ENCODE results near the gene CEACAM1. TPM values are rescaled to one million over a fixed set of nuclear protein-coding genes. Genes with fewer than 3 reads are reported as not detected.

Gene CEACAM1
- total RNA-seq, 3 donors from 2014 or later = 0.64 to 33.4 (median 12.3) TPM

DNA sequence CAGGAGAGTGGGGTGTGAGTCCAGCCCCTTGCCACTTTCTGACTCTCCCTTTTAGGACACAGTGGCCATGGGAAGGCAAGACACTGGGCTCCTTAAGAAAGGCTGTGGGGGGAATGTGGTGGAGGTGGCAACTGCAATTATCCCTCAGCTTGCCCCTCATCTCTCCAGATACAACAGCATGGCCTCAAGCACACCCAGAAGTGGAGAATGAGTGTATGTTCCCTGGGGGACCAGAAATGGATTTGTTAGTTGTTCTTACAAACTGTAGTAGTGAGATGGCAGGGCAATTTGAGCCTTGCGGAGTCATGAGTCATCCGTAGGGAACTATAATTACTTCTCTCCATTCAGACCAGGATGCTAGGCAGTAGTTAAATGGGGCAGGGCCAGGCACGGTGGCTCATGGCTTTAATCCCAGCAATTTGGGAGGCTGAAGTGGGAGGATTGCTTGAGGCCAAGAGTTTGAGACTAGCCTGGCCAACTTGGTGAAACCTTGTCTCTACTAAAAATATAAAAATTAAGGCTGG, 59.9 kb downstream of the CEACAM1 start:
- Histone ChIP-seq H3K9me3 (no peaks in the 10 kb centered on the region), H3K27ac (no peak overlapping the region), H3K4me3 (no peak overlapping the region), H3K27me3 (no peaks in the 10 kb centered on the region), H3K4me1 (no peaks in the 10 kb centered on the region), H3K36me3 (no peaks in the 10 kb centered on the region)
- TF ChIP-seq POLR2A (IDR thresholded peaks at IDR 0.05) = no peak
- no peak for DNase-seq (ENCODE audit: low spot score in 2 of 2)
- intact Hi-C loops (cut with DNase I; ENCODE audit: low total_unique reads) = no loop called here

DNA sequence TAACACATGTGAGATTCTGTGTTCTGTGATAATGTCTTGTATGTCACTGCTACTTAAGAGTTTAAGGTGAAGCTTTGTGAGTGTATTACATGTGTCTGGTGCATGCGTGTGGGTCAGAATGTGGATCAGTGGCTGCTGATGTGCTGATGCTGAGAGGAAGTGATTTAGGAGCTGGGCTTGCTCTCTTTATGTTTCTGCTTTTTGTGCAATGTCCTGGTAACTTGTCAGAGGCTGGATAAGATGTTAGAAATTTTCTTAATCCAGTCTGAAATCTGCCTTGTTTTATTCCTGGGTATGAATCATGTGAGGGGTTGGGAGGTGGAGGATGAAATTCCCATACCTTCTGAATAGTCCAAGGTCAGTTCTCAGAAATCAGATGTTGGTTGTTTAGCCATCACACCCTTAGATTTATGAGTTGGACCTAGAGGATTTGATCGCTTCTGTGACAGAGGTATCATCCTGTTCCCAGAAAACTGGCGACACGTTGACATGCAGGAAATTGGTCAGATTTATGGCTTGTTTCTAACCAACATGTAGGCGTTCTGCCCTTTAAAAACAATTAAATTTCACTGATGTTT, 61.0 kb downstream of the CEACAM1 start:
- H3K4me3 ChIP-seq = no peak overlapping the region
- TF ChIP-seq POLR2A (IDR thresholded peaks at IDR 0.05) (no peak), POLR2AphosphoS5 (IDR thresholded peaks at IDR 0.05) (no peak)
- TF ChIP-seq, protein P1, sequence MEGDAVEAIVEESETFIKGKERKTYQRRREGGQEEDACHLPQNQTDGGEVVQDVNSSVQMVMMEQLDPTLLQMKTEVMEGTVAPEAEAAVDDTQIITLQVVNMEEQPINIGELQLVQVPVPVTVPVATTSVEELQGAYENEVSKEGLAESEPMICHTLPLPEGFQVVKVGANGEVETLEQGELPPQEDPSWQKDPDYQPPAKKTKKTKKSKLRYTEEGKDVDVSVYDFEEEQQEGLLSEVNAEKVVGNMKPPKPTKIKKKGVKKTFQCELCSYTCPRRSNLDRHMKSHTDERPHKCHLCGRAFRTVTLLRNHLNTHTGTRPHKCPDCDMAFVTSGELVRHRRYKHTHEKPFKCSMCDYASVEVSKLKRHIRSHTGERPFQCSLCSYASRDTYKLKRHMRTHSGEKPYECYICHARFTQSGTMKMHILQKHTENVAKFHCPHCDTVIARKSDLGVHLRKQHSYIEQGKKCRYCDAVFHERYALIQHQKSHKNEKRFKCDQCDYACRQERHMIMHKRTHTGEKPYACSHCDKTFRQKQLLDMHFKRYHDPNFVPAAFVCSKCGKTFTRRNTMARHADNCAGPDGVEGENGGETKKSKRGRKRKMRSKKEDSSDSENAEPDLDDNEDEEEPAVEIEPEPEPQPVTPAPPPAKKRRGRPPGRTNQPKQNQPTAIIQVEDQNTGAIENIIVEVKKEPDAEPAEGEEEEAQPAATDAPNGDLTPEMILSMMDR (IDR thresholded peaks at IDR 0.05) = no peak
- no peaks in the 10 kb centered on the region for H3K27me3 ChIP-seq
- H3K36me3 ChIP-seq = no peaks in the 10 kb centered on the region
- H3K27ac ChIP-seq = peak overlapping the region in 1 of 2 donors; percentile 4
- intact Hi-C loops (cut with DNase I; ENCODE audit: low total_unique reads) = no loop called here
- no peaks in the 10 kb centered on the region for H3K4me1 ChIP-seq
- DNase-seq (ENCODE audit: low spot score in 2 of 2) = no peak
- no peaks in the 10 kb centered on the region for H3K9me3 ChIP-seq

DNA sequence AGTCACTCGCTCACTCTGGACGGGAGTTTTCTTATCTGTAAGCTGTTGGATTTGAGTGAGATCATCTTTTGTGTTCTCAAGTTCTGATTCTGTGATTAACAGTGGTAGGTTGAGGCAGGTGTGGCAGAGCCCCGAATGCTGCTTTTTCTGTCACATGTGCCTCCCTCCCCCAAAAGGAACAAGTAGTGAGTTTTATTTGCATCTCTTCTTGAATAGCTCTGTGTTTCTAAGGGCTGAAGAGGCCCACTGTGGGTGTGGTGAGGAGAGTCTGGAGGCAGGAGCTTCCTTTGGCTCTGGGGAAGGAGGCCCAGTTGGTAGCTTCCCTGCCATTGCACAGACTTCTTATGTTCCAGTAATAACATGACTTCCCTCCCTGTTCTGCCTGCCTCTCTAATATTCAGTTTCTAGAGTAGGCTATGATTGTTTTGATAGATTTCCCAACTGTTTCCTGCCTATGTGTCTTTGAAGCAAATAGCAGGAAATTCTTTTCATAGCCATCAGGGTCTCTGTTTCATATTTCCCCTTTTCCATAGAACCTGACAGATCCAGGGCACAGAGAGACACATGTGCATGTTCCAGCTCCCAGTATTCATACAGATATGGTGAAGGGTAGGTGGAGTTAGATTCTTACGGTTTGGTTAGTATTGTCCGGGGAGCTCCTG, 61.6 kb downstream of the CEACAM1 start:
- DNase-seq (ENCODE audit: low spot score in 2 of 2) = no peak
- intact Hi-C loops (cut with DNase I; ENCODE audit: low total_unique reads) = no loop called here
- no peaks in the 10 kb centered on the region for H3K9me3 ChIP-seq
- no peak for TF ChIP-seq POLR2A (IDR thresholded peaks at IDR 0.05)
- TF ChIP-seq, protein P1 (IDR thresholded peaks at IDR 0.05) = no peak
- H3K27ac ChIP-seq = peak overlapping the region in 1 of 2 donors; percentile 14
- no peaks in the 10 kb centered on the region for H3K36me3 ChIP-seq
- H3K4me1 ChIP-seq = no peaks in the 10 kb centered on the region
- no peaks in the 10 kb centered on the region for H3K27me3 ChIP-seq
- H3K4me3 ChIP-seq = no peak overlapping the region

DNA sequence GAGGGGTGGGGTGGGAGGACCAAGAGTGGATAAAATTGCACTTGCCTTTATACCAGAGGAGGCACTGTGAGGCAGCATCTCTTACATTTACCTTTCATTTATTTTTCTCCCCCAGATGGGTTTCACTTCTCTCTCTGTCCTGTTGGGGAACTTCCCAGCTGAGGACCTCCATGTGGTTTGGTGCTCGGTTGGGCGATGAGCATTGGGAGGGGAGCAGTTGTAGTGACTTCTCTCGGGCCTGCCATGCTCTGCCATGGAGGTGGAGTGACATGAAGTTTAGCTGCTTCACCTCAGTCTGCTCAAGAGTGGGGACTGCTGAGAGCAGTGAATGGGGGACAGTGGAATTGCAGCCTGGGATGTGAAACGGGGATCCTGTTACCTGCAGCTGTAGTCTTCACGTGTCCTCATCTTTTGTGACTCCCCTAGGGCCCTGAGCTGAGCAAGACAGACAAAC, 62.4 kb downstream of the CEACAM1 start:
- no peaks in the 10 kb centered on the region for H3K9me3 ChIP-seq
- intact Hi-C loops (cut with DNase I; ENCODE audit: low total_unique reads) = no loop called here
- no peaks in the 10 kb centered on the region for H3K36me3 ChIP-seq
- DNase-seq (ENCODE audit: low spot score in 2 of 2) = no peak
- no peaks in the 10 kb centered on the region for H3K27me3 ChIP-seq
- H3K4me1 ChIP-seq = no peaks in the 10 kb centered on the region
- peak overlapping the region in 1 of 2 donors; percentile 14 for H3K27ac ChIP-seq
- TF ChIP-seq POLR2A (IDR thresholded peaks at IDR 0.05) (no peak), POLR2AphosphoS5 (IDR thresholded peaks at IDR 0.05) (no peak)
- TF ChIP-seq, protein P1 (IDR thresholded peaks at IDR 0.05) = no peak
- no peak overlapping the region for H3K4me3 ChIP-seq

DNA sequence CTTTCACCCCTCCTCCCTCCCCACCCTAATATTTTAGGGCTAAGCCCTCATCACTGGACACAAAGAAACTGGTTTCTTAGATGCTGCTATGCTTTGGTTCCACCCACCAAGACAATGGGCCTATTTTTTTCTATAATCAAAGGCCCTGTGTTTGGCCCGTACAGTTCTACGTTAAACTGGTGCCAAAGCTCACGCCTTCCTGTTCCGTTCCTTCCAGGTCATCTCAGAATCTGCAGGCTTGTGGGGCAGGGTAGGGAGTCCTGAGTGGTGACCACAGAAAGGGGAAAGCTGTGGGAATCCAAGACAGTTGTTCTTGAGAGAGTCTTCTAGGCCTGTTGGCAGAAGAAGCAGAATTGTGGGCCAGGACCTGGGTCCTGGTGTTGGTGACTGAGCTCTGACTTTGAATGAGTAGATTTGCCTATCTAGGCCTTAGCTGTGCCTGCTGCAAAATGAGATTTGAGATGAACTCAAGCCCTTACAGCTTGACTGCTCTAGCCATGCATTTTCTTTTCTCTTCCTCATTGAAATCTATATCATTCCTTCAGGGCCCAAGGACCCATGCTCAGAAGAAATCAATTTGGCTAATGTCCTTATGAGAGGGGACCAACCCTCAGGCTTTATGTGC, 66.5 kb downstream of the CEACAM1 start:
- TF ChIP-seq, protein P1 (IDR thresholded peaks at IDR 0.05) = no peak
- TF ChIP-seq POLR2A (IDR thresholded peaks at IDR 0.05) (no peak), POLR2AphosphoS5 (IDR thresholded peaks at IDR 0.05) (no peak)
- Histone ChIP-seq H3K9me3 (no peaks in the 10 kb centered on the region), H3K4me3 (no peak overlapping the region), H3K4me1 (no peaks in the 10 kb centered on the region), H3K36me3 (no peaks in the 10 kb centered on the region), H3K27me3 (no peaks in the 10 kb centered on the region), H3K27ac (peak overlapping the region; percentile 81 to 83)
- peak in 1 of 2 donors; percentile 48 for DNase-seq (ENCODE audit: low spot score in 2 of 2)
- intact Hi-C loops (cut with DNase I; ENCODE audit: low total_unique reads) = no loop called here

Measured in breast epithelium (tissue), 4 donors.